Uterus (tissue), 2 donors: Measurements from ENCODE around the gene DAND5.

Source experiments
- CTCF ChIP-seq, 4 experiments: fragments of 200-600 bp in 2 of 4; fragments of 450-650 bp in 2 of 4; sonication (generic) in 2 of 4; IDR thresholded peaks; one replicate each; pipeline ENCODE4 v1.5.1; 2016 to 2019; ENCODE audit warnings: antibody characterized with exemption in 4 of 4, mild to moderate bottlenecking in 2 of 4, moderate library complexity in 1 of 4
- POLR2A ChIP-seq, 2 donors: fragments of 450-650 bp; IDR thresholded peaks; one replicate each; pipeline ENCODE4 v1.6.1; 2016; ENCODE audit warnings: antibody characterized with exemption in 2 of 2, mild to moderate bottlenecking in 1 of 2, moderate library complexity in 1 of 2

- TF ChIP-seq CTCF (IDR thresholded peaks at IDR 0.05) (no peak), POLR2A (IDR thresholded peaks at IDR 0.05) (no peak)
Observed at GRCh38 chr19:12987781-12988180, 18.4 kb downstream of the DAND5 start.
